Endothelial cell of umbilical vein (primary cell): ENCODE data around the gene EIF3J.

Experiments used
- CTCF ChIP-seq, 2 donors: IDR thresholded peaks; 1 replicate in 1 of 2; 2 replicates in 1 of 2; pipeline ENCODE4 v1.5.1; 2011; ENCODE audit warnings: low read length in 2 of 2, mild to moderate bottlenecking in 2 of 2, moderate library complexity in 2 of 2, control low read depth in 1 of 2, inconsistent platforms in 1 of 2, low read depth in 1 of 2; ENCODE audit not compliant: insufficient read depth in 1 of 2; ENCODE audit errors: extremely low read depth in 1 of 2
- JUN ChIP-seq: IDR thresholded peaks from 2 replicates; pipeline ENCODE4 v1.6.1; 2011; ENCODE audit warnings: borderline replicate concordance, low read depth; ENCODE audit not compliant: insufficient read length, insufficient read depth
- MYC ChIP-seq: IDR thresholded peaks from one replicate; pipeline ENCODE4 v1.6.1; 2011; ENCODE audit warnings: mild to moderate bottlenecking, low read depth, low read length
- POLR2A ChIP-seq: IDR thresholded peaks from 2 replicates; pipeline ENCODE4 v1.6.1; 2012; ENCODE audit warnings: low read depth, mild to moderate bottlenecking, control low read depth, low read length
- POLR2AphosphoS5 ChIP-seq: IDR thresholded peaks from 2 replicates; pipeline ENCODE4 v1.6.1; 2012; ENCODE audit warnings: low read depth, mild to moderate bottlenecking, control low read depth, low read length, moderate library complexity; ENCODE audit not compliant: insufficient read depth

- TF ChIP-seq CTCF (IDR thresholded peaks at IDR 0.05; ENCODE audit: extremely low read depth in 1 of 2, insufficient read depth in 1 of 2, low read depth in 1 of 2, low read length in 2 of 2): no peak
- no peak for TF ChIP-seq POLR2AphosphoS5
- TF ChIP-seq POLR2A: no peak
- TF ChIP-seq JUN: no peak
- no peak for TF ChIP-seq MYC
Observed at GRCh38 chr15:44550734-44551133, 13.8 kb downstream of the EIF3J start.
